Measurements from ENCODE around the gene SOX13.

- TF ChIP-seq POLR2A (IDR thresholded peaks at IDR 0.05; ENCODE audit: borderline replicate concordance, extremely low read depth, insufficient read depth, insufficient read length): no peak
- no peak for TF ChIP-seq CEBPB (IDR thresholded peaks at IDR 0.05; ENCODE audit: low read depth)
Observed at GRCh38 chr1:204172404-204173029, 99.6 kb downstream of the SOX13 start.
